Medulla oblongata (tissue), 1 donor: Measurements from ENCODE around the gene SLC35B2.
"Not testable (repeated sequence)": the region's sequence is repeated elsewhere in the genome, so short reads cannot be mapped to it uniquely, and the experiment has no call there.

ENCODE experiments used
- DNase-seq: peaks from one replicate; pipeline ENCODE4 v3.0.0-alpha.2; 2015; ENCODE audit errors: extremely low spot score

SLC35B2 gene

GRCh38 chr6:44235891-44236516, 21.3 kb downstream of the SLC35B2 start:
- DNase-seq: no peak

- DNase-seq: no peak
These were observed 22.1 kb downstream of the SLC35B2 start for GRCh38 chr6:44235269-44235668.

GRCh38 chr6:44234101-44235025, 23.0 kb downstream of the SLC35B2 start:
- peak; percentile 95 for DNase-seq

GRCh38 chr6:44233567-44234100, 23.7 kb downstream of the SLC35B2 start:
- no peak for DNase-seq

DNA sequence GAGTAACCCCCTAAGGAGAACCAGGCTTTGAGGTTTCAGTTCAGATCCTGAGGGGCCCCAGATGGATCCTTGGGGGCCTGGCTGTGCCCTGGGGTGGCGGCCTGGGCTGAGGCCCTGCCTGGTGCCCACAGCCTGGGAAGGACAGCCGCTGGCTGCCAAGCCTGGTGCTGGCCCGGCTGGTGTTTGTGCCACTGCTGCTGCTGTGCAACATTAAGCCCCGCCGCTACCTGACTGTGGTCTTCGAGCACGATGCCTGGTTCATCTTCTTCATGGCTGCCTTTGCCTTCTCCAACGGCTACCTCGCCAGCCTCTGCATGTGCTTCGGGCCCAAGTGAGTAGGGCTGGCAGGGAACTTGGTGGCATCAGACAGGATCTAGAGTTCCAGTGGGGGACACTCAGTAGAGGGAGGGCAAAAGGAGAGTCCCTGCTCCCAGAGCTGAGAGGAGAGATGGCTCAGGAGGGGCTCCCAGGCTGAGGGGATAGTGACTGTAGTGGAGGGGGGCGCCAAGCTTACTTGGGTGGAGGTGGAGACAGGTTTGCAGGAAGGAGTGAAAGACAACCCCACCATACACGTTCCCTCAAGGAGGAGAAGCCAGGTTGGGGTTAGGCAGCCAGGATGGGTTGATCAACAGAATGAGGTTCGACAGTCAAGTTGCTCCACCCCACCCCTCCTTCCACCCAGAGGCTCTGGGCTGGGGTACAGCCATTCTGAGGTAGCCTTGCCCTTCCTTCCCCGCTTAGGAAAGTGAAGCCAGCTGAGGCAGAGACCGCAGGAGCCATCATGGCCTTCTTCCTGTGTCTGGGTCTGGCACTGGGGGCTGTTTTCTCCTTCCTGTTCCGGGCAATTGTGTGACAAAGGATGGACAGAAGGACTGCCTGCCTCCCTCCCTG, 24.4 kb downstream of the SLC35B2 start:
- no peak for DNase-seq

GRCh38 chr6:44231426-44231825, 25.9 kb downstream of the SLC35B2 start:
- DNase-seq: not testable (repeated sequence)

DNA sequence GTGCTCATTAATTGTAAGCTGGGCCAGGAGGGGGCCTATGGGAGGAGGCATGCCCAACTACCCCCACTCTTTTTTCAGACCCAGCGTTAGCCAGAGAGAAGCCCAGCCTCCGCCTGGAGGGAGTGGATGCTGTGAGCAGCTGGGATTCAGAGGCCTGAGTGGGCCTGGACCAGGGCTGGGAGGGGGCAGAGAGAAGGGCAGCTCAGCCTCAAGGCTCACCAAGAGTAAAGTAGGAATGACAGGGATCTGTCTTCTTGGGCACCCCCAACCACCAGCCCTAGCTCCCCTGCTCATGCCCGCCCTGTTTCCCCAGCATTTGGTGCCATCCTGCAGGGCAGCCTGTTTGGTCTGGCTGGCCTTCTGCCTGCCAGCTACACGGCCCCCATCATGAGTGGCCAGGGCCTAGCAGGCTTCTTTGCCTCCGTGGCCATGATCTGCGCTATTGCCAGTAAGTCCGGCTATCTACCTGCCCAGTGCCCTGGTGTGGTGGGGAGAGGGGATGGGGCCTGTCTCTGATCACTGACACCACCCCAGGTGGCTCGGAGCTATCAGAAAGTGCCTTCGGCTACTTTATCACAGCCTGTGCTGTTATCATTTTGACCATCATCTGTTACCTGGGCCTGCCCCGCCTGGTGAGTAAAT, 27.2 kb downstream of the SLC35B2 start:
- no peak for DNase-seq

DNA sequence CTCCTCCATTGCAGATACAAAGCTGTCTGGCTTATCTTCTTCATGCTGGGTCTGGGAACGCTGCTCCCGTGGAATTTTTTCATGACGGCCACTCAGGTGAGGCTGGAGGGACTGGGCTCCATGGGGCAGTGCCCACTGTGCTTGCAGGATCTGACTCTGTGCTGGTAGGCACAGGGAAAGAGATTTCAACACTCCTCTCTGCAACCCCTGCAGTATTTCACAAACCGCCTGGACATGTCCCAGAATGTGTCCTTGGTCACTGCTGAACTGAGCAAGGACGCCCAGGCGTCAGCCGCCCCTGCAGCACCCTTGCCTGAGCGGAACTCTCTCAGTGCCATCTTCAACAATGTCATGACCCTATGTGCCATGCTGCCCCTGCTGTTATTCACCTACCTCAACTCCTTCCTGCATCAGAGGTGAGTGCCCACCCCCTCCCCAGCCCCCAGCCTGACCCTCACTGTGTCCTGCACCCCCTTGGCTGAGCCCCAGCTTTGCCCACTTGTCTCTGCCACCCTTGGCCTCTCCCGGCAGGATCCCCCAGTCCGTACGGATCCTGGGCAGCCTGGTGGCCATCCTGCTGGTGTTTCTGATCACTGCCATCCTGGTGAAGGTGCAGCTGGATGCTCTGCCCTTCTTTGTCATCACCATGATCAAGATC, 27.8 kb downstream of the SLC35B2 start:
- DNase-seq: no peak

DNA sequence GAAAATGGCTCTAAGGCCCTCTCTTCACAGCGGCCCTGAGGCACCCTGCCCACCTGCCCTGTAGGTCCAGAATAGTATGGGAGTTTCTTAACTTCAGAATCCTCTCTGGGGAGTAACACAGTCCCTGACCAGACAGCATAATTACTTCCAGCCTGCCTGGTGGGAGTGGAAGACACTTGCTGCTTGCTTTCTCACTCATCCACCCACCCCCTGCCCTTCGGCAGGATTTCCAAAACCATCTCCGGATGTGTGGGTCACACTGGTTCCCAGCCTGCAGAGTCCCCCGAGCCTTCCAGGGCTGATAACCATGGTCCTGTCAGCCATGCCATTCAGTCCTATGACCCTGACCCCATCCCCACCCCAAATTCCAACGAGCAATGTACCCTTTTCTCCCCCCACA, 28.5 kb downstream of the SLC35B2 start:
- DNase-seq: no peak

DNA sequence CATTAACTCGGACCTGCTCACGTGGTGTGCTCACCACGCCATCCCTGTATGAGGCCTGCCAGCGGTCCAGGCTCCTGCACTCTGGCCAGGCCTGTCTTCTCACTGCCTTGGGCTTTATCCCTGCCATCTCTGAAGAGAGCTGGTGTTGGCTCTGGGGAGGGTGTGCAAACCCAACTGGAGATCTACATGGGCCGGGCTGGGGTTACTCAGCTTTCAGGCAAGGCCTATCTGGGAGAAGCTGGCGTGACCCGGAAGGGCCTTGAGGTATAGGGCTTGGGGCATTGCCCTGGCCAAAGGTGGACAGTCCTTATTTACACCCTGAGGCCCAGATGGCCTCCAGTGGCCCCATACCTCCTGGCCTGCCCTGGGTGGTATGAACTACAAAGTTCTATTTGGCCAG, 28.9 kb downstream of the SLC35B2 start:
- no peak for DNase-seq

DNA sequence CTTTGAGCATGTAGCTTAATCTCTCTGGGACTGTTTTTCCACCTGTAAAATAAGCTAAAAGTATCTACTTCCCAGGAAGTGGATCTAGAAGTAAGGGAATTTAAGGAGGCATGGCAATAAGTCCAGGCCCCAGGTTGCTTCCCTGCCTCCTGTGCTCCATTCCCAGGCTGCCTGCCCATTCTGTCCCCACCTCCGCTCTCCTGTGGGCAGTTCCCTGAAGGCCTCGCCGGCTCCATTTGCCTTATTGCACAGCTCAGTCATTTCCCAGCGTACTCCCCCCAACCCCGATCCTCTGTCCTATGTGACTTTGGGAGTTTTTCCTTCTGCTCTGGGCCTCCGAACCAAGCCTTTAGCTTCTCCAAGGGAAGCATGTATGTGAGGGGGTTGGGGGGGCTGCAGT, 29.3 kb downstream of the SLC35B2 start:
- DNase-seq: no peak

DNA sequence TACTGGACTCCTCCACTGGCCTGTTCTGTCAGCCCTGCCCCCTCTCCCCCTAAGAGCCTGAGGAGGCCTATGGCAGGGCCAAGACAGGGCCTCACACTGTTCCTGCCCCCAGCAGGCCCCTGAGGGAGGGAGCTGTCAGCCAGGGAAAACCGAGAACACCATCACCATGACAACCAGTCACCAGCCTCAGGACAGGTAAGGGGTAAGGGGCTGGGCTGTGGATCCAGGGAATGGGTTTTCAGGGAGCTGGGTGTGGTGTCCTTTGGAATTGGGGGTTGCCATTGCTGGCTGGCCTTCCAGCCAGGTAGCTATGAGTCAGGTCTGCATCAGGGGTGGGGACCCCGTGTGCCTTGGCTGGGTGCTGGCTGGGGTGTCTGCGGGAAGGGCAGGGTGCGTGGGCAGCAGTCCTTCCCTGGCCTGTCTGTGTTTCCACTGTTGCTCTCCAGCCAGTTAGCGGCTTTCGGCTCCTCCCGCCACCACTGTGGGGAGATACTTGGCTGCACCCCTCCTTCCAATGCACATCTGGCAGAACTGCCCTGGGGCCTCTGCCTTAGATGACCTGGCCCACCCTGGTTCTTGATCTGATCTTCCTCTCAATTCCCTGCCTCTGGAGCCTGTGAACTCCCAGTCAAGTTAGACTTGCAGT, 30.1 kb downstream of the SLC35B2 start:
- DNase-seq: no peak

- DNase-seq: no peak
These were observed 30.8 kb downstream of the SLC35B2 start for GRCh38 chr6:44226368-44227147.

- DNase-seq: no peak
These were observed 31.6 kb downstream of the SLC35B2 start for GRCh38 chr6:44225579-44226325.

GRCh38 chr6:44224965-44225305, 32.4 kb downstream of the SLC35B2 start:
- no peak for DNase-seq

DNA sequence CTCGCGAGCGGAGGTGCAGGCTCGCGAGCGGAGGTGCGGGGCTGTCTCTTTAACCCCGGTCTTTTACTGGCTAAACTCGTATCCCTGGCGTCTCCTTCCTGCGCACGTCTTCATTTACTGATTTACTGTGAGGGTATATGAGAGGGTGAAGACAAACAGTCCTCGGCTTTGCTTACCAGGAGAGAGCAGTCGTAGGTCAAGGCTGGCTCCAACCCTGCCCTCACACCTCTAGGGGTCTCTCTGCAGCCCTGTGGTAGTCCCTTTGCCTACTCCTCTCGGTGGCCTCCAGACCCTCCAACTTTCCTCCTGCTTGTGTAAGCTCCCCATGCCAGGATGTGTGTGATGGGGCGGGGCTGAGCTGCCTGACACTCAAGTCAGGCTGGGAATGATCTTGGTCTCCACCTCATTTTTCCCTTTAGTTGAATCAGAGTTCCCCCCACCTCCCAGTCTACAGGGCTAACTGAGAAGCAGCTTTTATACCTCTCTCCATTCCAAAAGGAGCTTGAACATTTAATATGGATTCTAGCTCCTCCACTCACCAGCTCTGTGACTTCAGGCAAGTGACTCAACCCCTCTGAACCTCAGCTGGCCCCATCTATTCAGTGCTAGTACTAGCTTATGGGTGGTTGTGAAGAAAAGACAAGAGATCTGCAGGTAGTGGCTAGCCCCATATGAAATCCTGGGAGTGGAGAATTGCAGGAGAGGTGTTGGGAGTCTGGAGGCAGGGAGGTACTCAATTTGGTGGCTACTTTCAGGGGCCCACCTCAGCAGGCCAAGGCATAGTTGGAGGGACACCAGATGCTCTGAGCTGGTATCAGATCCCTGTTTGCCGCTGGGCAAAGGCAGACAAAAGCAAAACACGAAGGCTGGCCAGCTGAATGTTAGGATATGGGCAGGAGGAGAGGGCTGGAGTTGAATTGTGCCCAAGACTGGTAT, 33.0 kb downstream of the SLC35B2 start:
- DNase-seq: no peak

DNA sequence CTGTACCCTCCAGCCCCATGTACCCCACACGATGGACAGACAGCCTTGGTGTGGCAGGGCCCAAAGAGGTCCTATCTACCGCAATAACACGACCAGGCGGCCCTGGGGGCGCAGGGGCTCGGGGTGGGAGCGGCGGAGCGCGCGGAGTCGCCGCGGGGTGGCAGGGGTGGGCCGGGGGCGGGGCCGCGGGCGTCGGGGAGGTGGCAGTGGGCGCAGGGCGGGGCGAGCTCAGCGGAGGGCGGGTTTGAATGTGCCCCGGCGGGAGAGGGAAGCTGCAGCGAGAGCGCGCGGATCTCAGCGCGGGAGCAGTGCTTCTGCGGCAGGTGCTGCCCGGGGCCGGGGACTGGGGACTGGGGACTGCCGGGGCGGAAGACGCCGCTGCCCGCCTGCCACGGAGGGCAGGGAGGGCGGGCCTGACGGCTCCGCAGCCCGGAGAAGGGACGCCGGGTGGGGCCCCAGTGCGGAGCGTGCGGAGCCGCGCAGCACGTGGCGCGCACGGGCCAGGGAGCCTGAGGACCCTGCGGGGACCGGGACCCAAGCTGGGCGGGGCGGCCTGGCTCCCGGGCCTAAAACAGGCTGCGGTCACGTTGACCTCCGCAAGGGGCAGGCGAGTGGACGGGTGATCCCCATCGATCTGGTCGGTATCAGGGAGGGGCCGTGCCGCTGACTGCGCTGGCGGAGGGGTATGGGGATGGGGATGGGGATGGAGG, 33.9 kb downstream of the SLC35B2 start, which contains the start of gene SLC29A1:
Gene SLC29A1, plus strand, starts transcription at position 277 of the 710 bp plus-strand sequence. CDS start 3,719 bp downstream, outside the sequence.
- peak; percentile 63 for DNase-seq
